IPS DF 4.7 (cell line): ENCODE results near the gene RPL3.

Experiments used
- DNase-seq: peaks from one replicate; pipeline ENCODE4 v3.0.0-alpha.2; 2013; ENCODE audit warnings: low spot score; ENCODE audit errors: extremely low read depth

Gene RPL3

GRCh38 chr22:39300186-39300830 is 19.1 kb downstream of the RPL3 start:
- no peak for DNase-seq

GRCh38 chr22:39299829-39300178 is 19.6 kb downstream of the RPL3 start:
- no peak for DNase-seq

GRCh38 chr22:39298241-39298987 is 21.0 kb downstream of the RPL3 start:
- no peak for DNase-seq

- DNase-seq: no peak
Measured at GRCh38 chr22:39297490-39298240, 21.8 kb downstream of the RPL3 start.

- DNase-seq: no peak
Measured at GRCh38 chr22:39296981-39297489, 22.4 kb downstream of the RPL3 start.

GRCh38 chr22:39296535-39296934 is 22.9 kb downstream of the RPL3 start:
- DNase-seq: no peak

- DNase-seq: no peak
Measured at GRCh38 chr22:39294571-39295468, 24.6 kb downstream of the RPL3 start.

GRCh38 chr22:39293766-39294368 is 25.6 kb downstream of the RPL3 start:
- no peak for DNase-seq

- no peak for DNase-seq
Measured at GRCh38 chr22:39292561-39293074, 26.8 kb downstream of the RPL3 start.

- DNase-seq: no peak
Measured at GRCh38 chr22:39292031-39292462, 27.4 kb downstream of the RPL3 start.

GRCh38 chr22:39291523-39291922 is 27.9 kb downstream of the RPL3 start:
- DNase-seq: no peak

GRCh38 chr22:39290724-39291161 is 28.7 kb downstream of the RPL3 start:
- no peak for DNase-seq

GRCh38 chr22:39289975-39290720 is 29.3 kb downstream of the RPL3 start:
- no peak for DNase-seq

- no peak for DNase-seq
Measured at GRCh38 chr22:39289533-39289932, 29.9 kb downstream of the RPL3 start.

- no peak for DNase-seq
Measured at GRCh38 chr22:39288135-39288898, 31.1 kb downstream of the RPL3 start.

- DNase-seq: no peak
Measured at GRCh38 chr22:39287076-39287725, 32.2 kb downstream of the RPL3 start.

GRCh38 chr22:39284983-39285382 is 34.4 kb downstream of the RPL3 start:
- no peak for DNase-seq
